Measurements from ENCODE around the gene C1orf226. TPM values are rescaled to one million over a fixed set of nuclear protein-coding genes. Genes with fewer than 3 reads are reported as not detected.

The C1orf226 gene
- total RNA-seq, 1 experiment from 2014 or later: 4.3 TPM

GRCh38 chr1:162360874-162361260 is 20.7 kb upstream of the C1orf226 start:
- Histone ChIP-seq H3K27me3 (ENCODE audit: low read length) (no peaks in the 10 kb centered on the region), H3K36me3 (ENCODE audit: low read depth, low read length) (no peaks in the 10 kb centered on the region), H3K4me2 (ENCODE audit: low read length) (no peak overlapping the region), H2AFZ (ENCODE audit: low read length) (no peak overlapping the region), H3F3A (ENCODE audit: low read length, unreplicated experiment) (no peaks in the 10 kb centered on the region), H3K79me2 (ENCODE audit: low read length) (no peaks in the 10 kb centered on the region), H3K9me2 (replicated peaks; ENCODE audit: low read length) (no peaks in the 10 kb centered on the region), H3K9ac (ENCODE audit: low read length) (no peak overlapping the region), H3K4me3 (ENCODE audit: low read length) (no peak overlapping the region), H3K27ac (ENCODE audit: low read length) (no peak overlapping the region), H3K4me1 (ENCODE audit: insufficient read depth, low read length) (no peaks in the 10 kb centered on the region), H4K20me1 (ENCODE audit: low read length) (no peaks in the 10 kb centered on the region), H3K9me3 (ENCODE audit: low read length) (no peaks in the 10 kb centered on the region)
- POLR2A ChIA-PET (ENCODE audit: unreplicated experiment): no interaction called here
- ATAC-seq (no peak), DNase-seq (no peak)
- intact Hi-C loops (cut with micrococcal nuclease): no loop called here
- no TSS peak for BruUV-seq (replicated peaks)
- no peak for TF ChIP-seq EZH2 (IDR thresholded peaks at IDR 0.05; ENCODE audit: low read length, unreplicated experiment)
- no peak for TF ChIP-seq CTCF (conservative IDR thresholded peaks at IDR 0.05; ENCODE audit: low read depth, low read length)
- no peak for TF ChIP-seq EZH2phosphoT487 (IDR thresholded peaks at IDR 0.05; ENCODE audit: borderline replicate concordance, low read length)
- CTCF ChIA-PET: no interaction called here

- H3K9ac ChIP-seq (ENCODE audit: low read length): no peak overlapping the region
- no peaks in the 10 kb centered on the region for H3K9me3 ChIP-seq (ENCODE audit: low read length)
- no peaks in the 10 kb centered on the region for H3K79me2 ChIP-seq (ENCODE audit: low read length)
- H3K9me2 ChIP-seq (replicated peaks; ENCODE audit: low read length): no peaks in the 10 kb centered on the region
- ChIA-PET POLR2A (ENCODE audit: unreplicated experiment) (no interaction called here), CTCF (no interaction called here)
- TF ChIP-seq EZH2phosphoT487 (IDR thresholded peaks at IDR 0.05; ENCODE audit: borderline replicate concordance, low read length) (no peak), CTCF (conservative IDR thresholded peaks at IDR 0.05; ENCODE audit: low read depth, low read length) (no peak), EZH2 (IDR thresholded peaks at IDR 0.05; ENCODE audit: low read length, unreplicated experiment) (no peak)
- no peak overlapping the region for H3K4me3 ChIP-seq (ENCODE audit: low read length)
- no peaks in the 10 kb centered on the region for H3K27me3 ChIP-seq (ENCODE audit: low read length)
- no peaks in the 10 kb centered on the region for H3F3A ChIP-seq (ENCODE audit: low read length, unreplicated experiment)
- ATAC-seq (no peak), DNase-seq (no peak)
- intact Hi-C loops (cut with micrococcal nuclease): no loop called here
- H3K27ac ChIP-seq (ENCODE audit: low read length): no peak overlapping the region
- no peaks in the 10 kb centered on the region for H3K36me3 ChIP-seq (ENCODE audit: low read depth, low read length)
- H3K4me2 ChIP-seq (ENCODE audit: low read length): no peak overlapping the region
- no peaks in the 10 kb centered on the region for H3K4me1 ChIP-seq (ENCODE audit: insufficient read depth, low read length)
- H4K20me1 ChIP-seq (ENCODE audit: low read length): no peaks in the 10 kb centered on the region
- no TSS peak for BruUV-seq (replicated peaks)
- H2AFZ ChIP-seq (ENCODE audit: low read length): no peak overlapping the region
Observed at GRCh38 chr1:162361349-162361748, 20.2 kb upstream of the C1orf226 start.

- DNase-seq (no peak), ATAC-seq (no peak)
- Histone ChIP-seq H3K9me3 (ENCODE audit: low read length) (no peaks in the 10 kb centered on the region), H3K36me3 (ENCODE audit: low read depth, low read length) (no peaks in the 10 kb centered on the region), H4K20me1 (ENCODE audit: low read length) (no peaks in the 10 kb centered on the region), H3K9me2 (replicated peaks; ENCODE audit: low read length) (no peaks in the 10 kb centered on the region), H3F3A (ENCODE audit: low read length, unreplicated experiment) (no peaks in the 10 kb centered on the region), H2AFZ (ENCODE audit: low read length) (no peak overlapping the region), H3K79me2 (ENCODE audit: low read length) (no peaks in the 10 kb centered on the region), H3K27ac (ENCODE audit: low read length) (no peak overlapping the region), H3K4me3 (ENCODE audit: low read length) (no peak overlapping the region), H3K4me2 (ENCODE audit: low read length) (no peak overlapping the region), H3K9ac (ENCODE audit: low read length) (no peak overlapping the region), H3K27me3 (ENCODE audit: low read length) (no peaks in the 10 kb centered on the region), H3K4me1 (ENCODE audit: insufficient read depth, low read length) (no peaks in the 10 kb centered on the region)
- ChIA-PET CTCF (no interaction called here), POLR2A (ENCODE audit: unreplicated experiment) (no interaction called here)
- BruUV-seq (replicated peaks): no TSS peak
- intact Hi-C loops (cut with micrococcal nuclease): no loop called here
- no peak for TF ChIP-seq CTCF (conservative IDR thresholded peaks at IDR 0.05; ENCODE audit: low read depth, low read length)
- no peak for TF ChIP-seq EZH2phosphoT487 (IDR thresholded peaks at IDR 0.05; ENCODE audit: borderline replicate concordance, low read length)
- TF ChIP-seq EZH2 (IDR thresholded peaks at IDR 0.05; ENCODE audit: low read length, unreplicated experiment): no peak
Observed at GRCh38 chr1:162363823-162364222, 17.7 kb upstream of the C1orf226 start.

Data from PC-3 (cell line).